NCI-H2081 treated with DMSO at 0.1 percent for 48 hours (cell line): ENCODE measurements around the gene FNBP1.
"Not testable (repeated sequence)": the region's sequence is repeated elsewhere in the genome, so short reads cannot be mapped to it uniquely, and the experiment has no call there.

Experiments
- DNase-seq: peaks from one replicate; lab custom pipeline; 2025; lab: John Stamatoyannopoulos, UW

The FNBP1 gene

GRCh38 chr9:130021842-130022241 is 21.1 kb downstream of the FNBP1 start:
- not testable (repeated sequence) for DNase-seq

DNA sequence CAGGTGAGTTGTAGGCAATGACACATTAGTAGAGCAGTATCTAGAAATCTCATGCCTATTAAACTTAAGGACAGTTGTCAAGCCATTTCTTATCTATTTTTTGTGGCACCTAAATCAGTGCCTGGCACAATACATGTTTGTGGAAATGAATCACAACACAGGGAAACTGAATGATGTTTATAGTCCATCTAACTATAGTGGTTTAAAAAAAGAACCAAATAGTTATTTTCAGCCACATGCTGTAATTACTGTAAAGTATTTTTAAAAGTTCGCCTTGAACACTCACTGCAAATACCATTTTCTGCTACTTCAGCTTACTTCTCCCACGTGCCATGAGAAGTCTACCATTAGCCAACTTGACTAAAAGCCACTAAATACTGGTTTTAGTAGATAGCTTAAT is 21.9 kb downstream of the FNBP1 start:
- no peak for DNase-seq

- no peak for DNase-seq
These were observed 22.4 kb downstream of the FNBP1 start for GRCh38 chr9:130020618-130021017.

GRCh38 chr9:130018265-130018664 is 24.7 kb downstream of the FNBP1 start:
- DNase-seq, result no peak

DNA sequence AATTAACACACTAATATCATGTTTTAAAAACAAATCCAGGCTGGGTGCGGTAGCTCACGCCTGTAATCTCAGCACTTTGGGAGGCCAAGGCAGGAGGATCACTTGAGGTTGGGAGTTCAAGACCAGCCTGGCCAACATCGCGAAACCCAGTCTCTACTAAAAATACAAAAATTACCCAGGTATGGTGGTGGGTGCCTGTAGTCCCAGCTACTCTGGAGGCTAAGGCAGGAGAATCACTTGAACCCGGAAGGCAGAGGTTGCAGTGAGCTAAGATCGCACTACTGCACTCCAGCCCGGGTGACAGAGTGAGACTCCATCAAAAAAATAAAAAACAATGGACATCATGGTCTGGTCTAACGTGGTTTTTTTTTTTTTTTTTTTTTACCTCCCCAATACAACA is 25.5 kb downstream of the FNBP1 start:
- DNase-seq, result not testable (repeated sequence)

DNA sequence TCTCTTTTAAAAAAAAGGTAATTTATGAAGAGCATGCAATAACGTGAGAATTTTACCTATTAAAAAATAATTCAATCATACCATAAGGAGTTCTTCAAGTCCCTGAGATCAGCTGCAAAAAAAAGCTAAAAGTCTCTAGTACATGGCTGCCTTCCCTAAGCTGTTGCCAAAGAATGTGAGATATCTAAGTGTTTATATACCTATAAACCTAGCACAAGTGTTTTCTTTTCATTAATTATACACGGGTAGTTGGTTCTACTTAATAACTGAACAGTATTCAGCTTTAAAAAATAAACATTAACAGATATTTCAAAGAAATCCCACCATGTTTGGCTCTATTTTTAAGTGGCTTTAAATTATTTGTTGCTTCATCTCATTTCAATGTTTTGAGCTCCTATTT is 25.9 kb downstream of the FNBP1 start:
- DNase-seq, result no peak

- no peak for DNase-seq
These were observed 27.5 kb downstream of the FNBP1 start for GRCh38 chr9:130015353-130016019.

DNA sequence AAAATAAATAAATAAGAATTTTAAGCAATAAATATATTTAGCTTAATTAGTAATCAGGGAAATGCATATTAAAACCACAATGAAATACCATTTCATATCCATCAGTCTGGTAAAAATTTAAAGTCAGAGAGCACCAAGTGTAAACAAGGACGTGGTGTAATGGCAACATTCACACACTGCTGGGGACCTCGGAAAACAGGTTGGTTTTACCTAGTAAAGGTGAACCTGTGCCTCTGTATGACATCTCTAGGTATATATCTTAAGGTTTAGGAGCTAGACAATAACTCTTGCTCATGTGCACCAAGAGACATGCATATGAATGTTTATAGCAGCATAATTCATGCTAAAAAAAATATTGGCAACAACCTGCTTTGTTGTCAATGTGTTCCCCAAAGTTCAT is 29.7 kb downstream of the FNBP1 start:
- DNase-seq, result no peak

GRCh38 chr9:130010151-130010988 is 32.6 kb downstream of the FNBP1 start:
- DNase-seq, result no peak

DNA sequence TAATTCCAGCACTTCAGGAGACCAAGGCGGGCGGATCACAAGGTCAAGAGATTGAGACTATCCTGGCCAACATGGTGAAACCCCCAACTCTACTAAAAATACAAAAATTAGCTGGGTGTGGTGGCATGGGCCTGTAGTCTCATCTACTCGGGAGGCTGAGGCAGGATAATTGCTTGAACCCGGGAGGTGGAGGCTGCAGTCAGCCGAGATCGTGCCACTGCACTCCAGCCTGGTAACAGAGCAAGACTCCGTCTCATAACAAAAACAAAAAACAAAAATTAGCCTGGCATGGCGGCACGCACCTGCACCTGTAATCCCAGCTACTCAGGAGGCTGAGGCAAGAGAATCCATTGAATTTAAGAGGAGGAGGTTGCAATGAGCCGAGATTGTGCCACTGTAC is 33.4 kb downstream of the FNBP1 start:
- not testable (repeated sequence) for DNase-seq

DNA sequence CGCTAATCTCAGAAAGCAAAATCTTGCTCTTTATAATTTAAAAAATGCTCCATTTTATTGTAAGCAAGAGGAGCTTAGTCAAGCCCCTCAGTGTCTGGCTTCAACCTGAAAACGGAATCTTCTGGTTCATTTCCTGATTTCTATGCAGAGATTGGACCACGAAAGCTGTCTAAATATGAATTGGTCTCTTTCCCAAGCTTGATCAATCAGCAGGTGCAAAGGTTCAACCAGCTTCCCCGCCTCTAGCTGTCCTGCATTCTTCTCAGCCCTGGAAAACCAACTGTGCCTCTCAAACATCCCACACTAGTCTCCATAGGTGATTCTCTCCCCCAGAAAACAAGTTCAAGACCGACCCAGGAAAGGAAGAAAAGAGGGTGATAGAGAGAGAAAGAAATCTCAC is 34.5 kb downstream of the FNBP1 start:
- DNase-seq, result no peak

DNA sequence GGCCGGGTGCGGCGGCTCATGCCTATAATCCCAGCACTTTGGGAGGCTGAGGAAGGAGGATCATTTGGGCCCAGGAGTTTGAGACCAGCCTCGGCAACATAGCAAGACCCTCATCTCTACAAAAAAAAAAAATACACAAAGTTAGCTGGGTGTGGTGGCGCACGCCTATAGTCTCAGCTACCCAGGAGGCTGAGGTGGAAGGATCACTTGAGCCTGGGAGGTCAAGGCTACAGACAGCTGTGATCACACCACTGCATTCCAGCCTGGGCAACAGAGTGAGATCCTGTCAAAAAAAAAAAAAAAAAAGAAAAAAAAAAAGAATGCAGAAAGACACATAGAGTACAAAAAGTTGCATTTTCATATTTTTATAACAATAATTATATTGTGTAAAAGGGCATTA is 36.0 kb downstream of the FNBP1 start:
- not testable (repeated sequence) for DNase-seq

GRCh38 chr9:130003943-130004552 is 38.9 kb downstream of the FNBP1 start:
- no peak for DNase-seq

DNA sequence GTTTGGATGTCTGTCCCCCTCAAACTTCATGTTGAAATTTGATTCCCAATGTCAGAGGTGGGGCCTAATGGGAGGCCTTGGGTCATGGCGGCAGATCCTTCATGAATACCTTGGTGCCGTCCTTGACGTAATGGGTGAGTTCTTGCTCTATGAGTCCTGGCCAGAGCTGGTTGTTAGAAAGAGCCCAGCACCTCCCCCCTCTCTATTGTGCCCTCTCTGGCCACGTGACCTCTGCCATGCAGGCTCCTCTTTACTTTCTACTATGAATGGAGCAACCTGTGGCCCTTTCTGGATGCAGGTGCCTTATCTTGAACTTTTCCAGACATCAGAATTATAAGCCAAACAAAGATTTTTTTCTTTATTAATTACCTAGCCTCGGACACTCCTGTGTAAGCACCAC is 40.7 kb downstream of the FNBP1 start:
- DNase-seq, result no peak

GRCh38 chr9:130001190-130001589 is 41.8 kb downstream of the FNBP1 start:
- no peak for DNase-seq

DNA sequence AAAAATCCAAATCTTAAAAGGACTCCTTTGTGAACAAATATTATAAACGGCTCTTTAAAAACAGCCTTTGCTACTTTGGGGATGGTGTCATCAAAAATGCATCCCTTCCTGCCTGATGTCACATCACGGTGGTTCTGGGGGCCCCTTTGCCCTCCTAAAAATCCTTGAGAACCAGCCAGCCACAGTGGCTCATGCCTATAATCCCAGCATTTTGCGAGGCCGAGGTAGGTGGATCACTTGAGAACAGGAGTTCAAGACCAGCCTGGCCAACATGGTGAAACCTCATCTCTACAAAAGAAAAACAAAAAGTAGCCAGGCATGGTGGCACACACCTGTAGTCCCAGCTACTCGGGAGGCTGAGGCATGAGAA is 43.9 kb downstream of the FNBP1 start:
- DNase-seq, result no peak

GRCh38 chr9:129998491-129999140 is 44.4 kb downstream of the FNBP1 start:
- no peak for DNase-seq

DNA sequence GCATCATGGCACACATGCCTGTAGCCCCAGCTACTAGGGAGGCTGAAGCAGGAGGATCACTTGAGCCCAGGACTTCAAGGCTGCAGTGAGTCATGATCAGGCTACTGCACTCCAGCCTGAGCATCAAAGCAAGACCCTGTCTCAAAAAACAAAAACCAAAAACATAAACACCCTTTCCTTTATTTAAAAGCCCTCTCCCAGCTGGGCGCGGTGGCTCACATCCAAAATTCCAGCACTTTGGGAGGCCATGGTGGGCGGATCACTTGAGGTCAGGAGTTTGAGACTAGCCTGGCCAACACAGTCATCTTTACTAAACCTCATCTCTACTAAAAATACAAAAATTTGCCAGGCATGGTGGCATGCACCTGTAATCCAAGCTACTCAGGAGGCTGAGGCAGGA is 45.3 kb downstream of the FNBP1 start:
- not testable (repeated sequence) for DNase-seq

DNA sequence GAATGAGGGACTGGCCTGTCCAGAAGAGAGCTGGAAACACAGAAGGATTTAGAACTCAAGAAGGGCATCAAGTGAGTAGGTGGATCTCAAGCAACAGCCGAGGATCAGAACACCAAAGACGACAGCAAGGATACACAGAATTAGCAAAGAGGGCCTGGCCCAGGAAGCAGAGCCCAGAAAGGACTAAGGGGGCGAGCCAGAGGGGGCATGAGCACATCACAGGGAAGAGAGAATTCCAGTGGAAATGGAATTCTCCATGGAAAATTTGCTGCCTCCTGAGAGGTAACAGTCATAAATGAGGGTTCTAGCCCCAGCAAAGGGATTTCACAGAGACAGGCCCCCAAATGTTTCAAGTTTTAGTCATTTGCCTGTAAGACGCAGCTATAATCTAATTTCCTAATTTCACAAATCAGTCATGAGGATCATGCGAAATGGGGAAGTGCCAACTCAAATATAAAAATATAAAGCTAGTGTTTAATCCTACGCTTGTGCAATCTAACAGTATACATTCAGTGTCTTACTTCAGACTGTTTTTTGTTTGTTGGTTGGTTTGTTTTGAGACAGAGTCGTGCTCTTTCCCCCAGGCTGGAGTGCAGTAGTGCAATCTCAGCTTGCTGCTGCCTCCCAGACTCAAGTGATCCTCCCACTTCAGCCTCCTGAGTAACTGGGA is 46.7 kb downstream of the FNBP1 start:
- DNase-seq, result no peak

- DNase-seq, result no peak
These were observed 47.4 kb downstream of the FNBP1 start for GRCh38 chr9:129995409-129996160.

- no peak for DNase-seq
These were observed 48.1 kb downstream of the FNBP1 start for GRCh38 chr9:129994882-129995281.
